AML-193 (cell line): ENCODE data around the gene METRNL.

Experiments used
- DNase-seq, 2 experiments: peaks; one replicate each; lab custom pipeline; 2025; lab: John Stamatoyannopoulos, UW

Gene METRNL

DNA sequence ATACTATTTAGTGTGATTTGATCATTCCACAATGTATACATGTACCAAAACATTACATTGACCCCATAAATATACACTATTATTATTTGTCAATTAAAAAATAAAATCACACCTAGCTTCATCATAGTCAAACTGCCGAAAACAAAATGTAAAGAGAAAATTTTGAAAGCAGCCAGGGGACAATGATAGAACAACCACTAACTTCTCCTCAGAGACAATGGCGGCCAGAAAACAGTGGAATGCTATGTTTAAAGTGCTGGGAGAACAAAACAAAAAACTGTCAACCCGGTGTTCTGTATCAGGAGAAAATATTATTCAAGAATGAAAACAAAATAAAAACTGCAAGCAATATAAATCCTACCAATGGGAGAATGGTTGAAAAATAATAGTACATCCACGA lies 63.2 kb downstream of the METRNL start:
- DNase-seq = no peak

DNA sequence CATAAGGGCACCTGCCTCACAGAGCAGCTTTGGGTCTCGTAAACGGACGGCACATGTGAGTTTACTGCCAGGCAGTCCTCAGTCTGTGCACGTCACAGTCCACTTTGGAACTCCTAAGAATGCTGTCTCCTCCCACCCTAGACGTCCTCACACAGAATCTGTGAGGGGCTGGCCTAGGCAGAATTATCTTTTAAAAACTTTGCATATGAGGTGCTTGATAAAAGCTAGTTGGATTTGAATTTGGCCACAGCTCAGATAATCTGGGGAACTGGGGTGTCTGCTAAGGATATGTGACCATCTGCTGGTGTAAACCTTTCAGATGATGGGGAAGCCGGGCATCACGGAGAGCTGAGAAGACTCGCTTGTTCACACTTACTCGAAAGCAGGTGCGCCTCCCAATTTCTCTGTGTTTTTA lies 64.4 kb downstream of the METRNL start:
- no peak for DNase-seq
